Fibroblast of lung (primary cell): Measurements from ENCODE around the gene SPIB.

ENCODE experiments used
- EZH2 ChIP-seq: IDR thresholded peaks from 2 replicates; pipeline ENCODE4 v1.5.1; 2012; ENCODE audit warnings: low read length, control low read depth, mild to moderate bottlenecking; ENCODE audit errors: missing control alignments
- TF ChIP-seq, protein P1 (sequence below), 2 donors: IDR thresholded peaks in 1 of 2; conservative IDR thresholded peaks in 1 of 2; 1 replicate in 1 of 2; 2 replicates in 1 of 2; pipeline ENCODE4 v1.5.1; 2011 to 2012; ENCODE audit warnings: low read length in 2 of 2, control low read depth in 1 of 2, inconsistent platforms in 1 of 2, low read depth in 1 of 2, mild to moderate bottlenecking in 1 of 2

DNA sequence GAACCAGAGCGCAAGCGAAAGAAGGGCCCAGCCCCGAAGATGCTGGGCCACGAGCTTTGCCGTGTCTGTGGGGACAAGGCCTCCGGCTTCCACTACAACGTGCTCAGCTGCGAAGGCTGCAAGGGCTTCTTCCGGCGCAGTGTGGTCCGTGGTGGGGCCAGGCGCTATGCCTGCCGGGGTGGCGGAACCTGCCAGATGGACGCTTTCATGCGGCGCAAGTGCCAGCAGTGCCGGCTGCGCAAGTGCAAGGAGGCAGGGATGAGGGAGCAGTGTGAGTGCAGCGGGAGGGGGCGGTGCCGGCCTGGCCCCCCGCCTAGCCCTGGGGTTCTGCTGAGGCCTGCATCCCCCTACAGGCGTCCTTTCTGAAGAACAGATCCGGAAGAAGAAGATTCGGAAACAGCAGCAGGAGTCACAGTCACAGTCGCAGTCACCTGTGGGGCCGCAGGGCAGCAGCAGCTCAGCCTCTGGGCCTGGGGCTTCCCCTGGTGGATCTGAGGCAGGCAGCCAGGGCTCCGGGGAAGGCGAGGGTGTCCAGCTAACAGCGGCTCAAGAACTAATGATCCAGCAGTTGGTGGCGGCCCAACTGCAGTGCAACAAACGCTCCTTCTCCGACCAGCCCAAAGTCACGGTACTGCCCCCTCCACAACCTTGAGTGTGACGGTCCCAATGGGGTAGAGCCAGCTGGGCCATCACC, 40.4 kb upstream of the SPIB start:
- TF ChIP-seq, protein P1, sequence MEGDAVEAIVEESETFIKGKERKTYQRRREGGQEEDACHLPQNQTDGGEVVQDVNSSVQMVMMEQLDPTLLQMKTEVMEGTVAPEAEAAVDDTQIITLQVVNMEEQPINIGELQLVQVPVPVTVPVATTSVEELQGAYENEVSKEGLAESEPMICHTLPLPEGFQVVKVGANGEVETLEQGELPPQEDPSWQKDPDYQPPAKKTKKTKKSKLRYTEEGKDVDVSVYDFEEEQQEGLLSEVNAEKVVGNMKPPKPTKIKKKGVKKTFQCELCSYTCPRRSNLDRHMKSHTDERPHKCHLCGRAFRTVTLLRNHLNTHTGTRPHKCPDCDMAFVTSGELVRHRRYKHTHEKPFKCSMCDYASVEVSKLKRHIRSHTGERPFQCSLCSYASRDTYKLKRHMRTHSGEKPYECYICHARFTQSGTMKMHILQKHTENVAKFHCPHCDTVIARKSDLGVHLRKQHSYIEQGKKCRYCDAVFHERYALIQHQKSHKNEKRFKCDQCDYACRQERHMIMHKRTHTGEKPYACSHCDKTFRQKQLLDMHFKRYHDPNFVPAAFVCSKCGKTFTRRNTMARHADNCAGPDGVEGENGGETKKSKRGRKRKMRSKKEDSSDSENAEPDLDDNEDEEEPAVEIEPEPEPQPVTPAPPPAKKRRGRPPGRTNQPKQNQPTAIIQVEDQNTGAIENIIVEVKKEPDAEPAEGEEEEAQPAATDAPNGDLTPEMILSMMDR (conservative IDR thresholded peaks at IDR 0.05 in 1 of 2, IDR thresholded peaks at IDR 0.05 in 1 of 2; ENCODE audit: low read depth in 1 of 2, low read length in 2 of 2): no peak
- no peak for TF ChIP-seq EZH2
